ENCODE data around the gene KRTAP4-8.
A peak's percentile ranks its signal among the peaks of the same experiment; 100 is the strongest.
"Not testable (repeated sequence)": the region's sequence is repeated elsewhere in the genome, so short reads cannot be mapped to it uniquely, and the experiment has no call there.

KRTAP4-8 gene

GRCh38 chr17:41063449-41063848, 34.5 kb downstream of the KRTAP4-8 start:
- Histone ChIP-seq H4K91ac (ENCODE audit: low read length) (no peak overlapping the region), H2BK120ac (ENCODE audit: low read depth, low read length) (no peak overlapping the region), H3K4me1 (ENCODE audit: control insufficient read depth, insufficient read depth, low read depth, low read length) (peaks cover 9% of the 10 kb centered on the region), H2AK5ac (ENCODE audit: low read length, severe bottlenecking) (no peak overlapping the region), H3K18ac (ENCODE audit: low read depth in 1 of 2, low read length in 2 of 2) (no peak overlapping the region), H3K9me3 (ENCODE audit: control insufficient read depth, low read length) (no peaks in the 10 kb centered on the region), H2BK12ac (ENCODE audit: low read length in 2 of 2) (no peak overlapping the region), H3K14ac (ENCODE audit: low read length in 2 of 2) (no peak overlapping the region), H3K27ac (ENCODE audit: low read length, poor library complexity, severe bottlenecking) (no peak overlapping the region), H3K36me3 (ENCODE audit: control insufficient read depth in 1 of 2, insufficient read depth in 2 of 2, low read depth in 1 of 2, low read length in 2 of 2) (no peaks in the 10 kb centered on the region), H2BK5ac (ENCODE audit: low read depth, low read length, poor library complexity, severe bottlenecking) (no peak overlapping the region), H3K4ac (ENCODE audit: low read depth in 1 of 2, low read length in 2 of 2) (no peak overlapping the region), H3K79me1 (replicated peaks; ENCODE audit: low read length, poor library complexity, severe bottlenecking) (no peaks in the 10 kb centered on the region), H3K23ac (ENCODE audit: low read length in 2 of 2) (no peak overlapping the region), H3K4me2 (ENCODE audit: low read length, poor library complexity, severe bottlenecking) (no peak overlapping the region), H2AFZ (ENCODE audit: low read depth, low read length) (no peak overlapping the region), H3K9ac (ENCODE audit: low read length) (no peak overlapping the region), H3K27me3 (ENCODE audit: control insufficient read depth in 1 of 2, insufficient read depth in 1 of 2, low read length in 2 of 2) (no peaks in the 10 kb centered on the region), H3K4me3 (ENCODE audit: insufficient read depth in 1 of 2, low read depth in 1 of 2, low read length in 2 of 2) (no peak overlapping the region), H2BK15ac (ENCODE audit: low read depth, poor library complexity, severe bottlenecking) (no peak overlapping the region), H4K8ac (ENCODE audit: low read length) (no peak overlapping the region)
- no peak for DNase-seq
- 80% methylated on average over 2 of the region's 4 CpGs for WGBS

- Histone ChIP-seq H3K14ac (ENCODE audit: low read length in 2 of 2) (no peak overlapping the region), H3K79me1 (replicated peaks; ENCODE audit: low read length, poor library complexity, severe bottlenecking) (no peaks in the 10 kb centered on the region), H3K27me3 (ENCODE audit: control insufficient read depth in 1 of 2, insufficient read depth in 1 of 2, low read length in 2 of 2) (no peaks in the 10 kb centered on the region), H3K4me1 (ENCODE audit: control insufficient read depth, insufficient read depth, low read depth, low read length) (peaks cover 9% of the 10 kb centered on the region), H4K8ac (ENCODE audit: low read length) (no peak overlapping the region), H3K36me3 (ENCODE audit: control insufficient read depth in 1 of 2, insufficient read depth in 2 of 2, low read depth in 1 of 2, low read length in 2 of 2) (no peaks in the 10 kb centered on the region), H3K4me3 (ENCODE audit: insufficient read depth in 1 of 2, low read depth in 1 of 2, low read length in 2 of 2) (no peak overlapping the region), H3K27ac (ENCODE audit: low read length, poor library complexity, severe bottlenecking) (peak overlapping the region; percentile 93), H2AFZ (ENCODE audit: low read depth, low read length) (no peak overlapping the region), H4K91ac (ENCODE audit: low read length) (no peak overlapping the region), H3K9me3 (ENCODE audit: control insufficient read depth, low read length) (no peaks in the 10 kb centered on the region), H3K4ac (ENCODE audit: low read depth in 1 of 2, low read length in 2 of 2) (no peak overlapping the region), H2BK15ac (ENCODE audit: low read depth, poor library complexity, severe bottlenecking) (no peak overlapping the region), H2BK120ac (ENCODE audit: low read depth, low read length) (peak overlapping the region; percentile 15), H2AK5ac (ENCODE audit: low read length, severe bottlenecking) (no peak overlapping the region), H3K4me2 (ENCODE audit: low read length, poor library complexity, severe bottlenecking) (no peak overlapping the region), H3K23ac (ENCODE audit: low read length in 2 of 2) (no peak overlapping the region), H3K9ac (ENCODE audit: low read length) (peak overlapping the region; percentile 70), H2BK5ac (ENCODE audit: low read depth, low read length, poor library complexity, severe bottlenecking) (peak overlapping the region; percentile 99), H2BK12ac (ENCODE audit: low read length in 2 of 2) (no peak overlapping the region), H3K18ac (ENCODE audit: low read depth in 1 of 2, low read length in 2 of 2) (no peak overlapping the region)
- peak; percentile 70 for DNase-seq
- 60% methylated on average over 1 of the region's 1 CpG for WGBS
Measured at GRCh38 chr17:41061964-41062363, 36.0 kb downstream of the KRTAP4-8 start.

GRCh38 chr17:41060052-41060604, 37.8 kb downstream of the KRTAP4-8 start, which contains the start of gene KRTAP2-3:
Gene KRTAP2-3, minus strand, starts transcription at chr17:41060114. Its CDS starts 64 bp downstream, at chr17:41060050.
- no peaks in the 10 kb centered on the region for H3K27me3 ChIP-seq (ENCODE audit: control insufficient read depth in 1 of 2, insufficient read depth in 1 of 2, low read length in 2 of 2)
- peak; percentile 82 for DNase-seq
- WGBS: 24% methylated on average over 6 of the region's 6 CpGs
- H3K14ac ChIP-seq (ENCODE audit: low read length in 2 of 2): no peak within 1 kb of the TSS
- peak within 1 kb of the TSS; percentile 5 for H2BK5ac ChIP-seq (ENCODE audit: low read depth, low read length, poor library complexity, severe bottlenecking)
- H3K4me1 ChIP-seq (ENCODE audit: control insufficient read depth, insufficient read depth, low read depth, low read length): peaks cover 7% of the 10 kb centered on the region
- no peak within 1 kb of the TSS for H3K23ac ChIP-seq (ENCODE audit: low read length in 2 of 2)
- H3K9me3 ChIP-seq (ENCODE audit: control insufficient read depth, low read length): no peaks in the 10 kb centered on the region
- no peak within 1 kb of the TSS for H3K18ac ChIP-seq (ENCODE audit: low read depth in 1 of 2, low read length in 2 of 2)
- no peak within 1 kb of the TSS for H2BK120ac ChIP-seq (ENCODE audit: low read depth, low read length)
- no peak within 1 kb of the TSS for H3K4me3 ChIP-seq (ENCODE audit: insufficient read depth in 1 of 2, low read depth in 1 of 2, low read length in 2 of 2)
- H2BK12ac ChIP-seq (ENCODE audit: low read length in 2 of 2): no peak within 1 kb of the TSS
- no peak within 1 kb of the TSS for H2BK15ac ChIP-seq (ENCODE audit: low read depth, poor library complexity, severe bottlenecking)
- H3K27ac ChIP-seq (ENCODE audit: low read length, poor library complexity, severe bottlenecking): peak within 1 kb of the TSS; percentile 87
- H2AK5ac ChIP-seq (ENCODE audit: low read length, severe bottlenecking): peak within 1 kb of the TSS; percentile 28
- H3K4me2 ChIP-seq (ENCODE audit: low read length, poor library complexity, severe bottlenecking): no peak within 1 kb of the TSS
- no peaks in the 10 kb centered on the region for H3K79me1 ChIP-seq (replicated peaks; ENCODE audit: low read length, poor library complexity, severe bottlenecking)
- H3K4ac ChIP-seq (ENCODE audit: low read depth in 1 of 2, low read length in 2 of 2): no peak within 1 kb of the TSS
- no peak within 1 kb of the TSS for H2AFZ ChIP-seq (ENCODE audit: low read depth, low read length)
- H3K36me3 ChIP-seq (ENCODE audit: control insufficient read depth in 1 of 2, insufficient read depth in 2 of 2, low read depth in 1 of 2, low read length in 2 of 2): no peaks in the 10 kb centered on the region
- peak within 1 kb of the TSS; percentile 70 for H3K9ac ChIP-seq (ENCODE audit: low read length)
- no peak within 1 kb of the TSS for H4K91ac ChIP-seq (ENCODE audit: low read length)
- H4K8ac ChIP-seq (ENCODE audit: low read length): no peak within 1 kb of the TSS

GRCh38 chr17:41059276-41060051, 38.5 kb downstream of the KRTAP4-8 start:
- H3K9ac ChIP-seq (ENCODE audit: low read length): not testable (repeated sequence)

More at GRCh38 chr17:41059276-41060051, 38.5 kb downstream of the KRTAP4-8 start:
- H2BK120ac ChIP-seq (ENCODE audit: low read depth, low read length); H2BK15ac ChIP-seq (ENCODE audit: low read depth, poor library complexity, severe bottlenecking); H3K23ac ChIP-seq (ENCODE audit: low read length in 2 of 2); H2AFZ ChIP-seq (ENCODE audit: low read depth, low read length); H4K91ac ChIP-seq (ENCODE audit: low read length); H3K4ac ChIP-seq (ENCODE audit: low read depth in 1 of 2, low read length in 2 of 2); H3K4me1 ChIP-seq (ENCODE audit: control insufficient read depth, insufficient read depth, low read depth, low read length); H4K8ac ChIP-seq (ENCODE audit: low read length); H3K18ac ChIP-seq (ENCODE audit: low read depth in 1 of 2, low read length in 2 of 2); H3K4me3 ChIP-seq (ENCODE audit: insufficient read depth in 1 of 2, low read depth in 1 of 2, low read length in 2 of 2); H3K14ac ChIP-seq (ENCODE audit: low read length in 2 of 2); H3K27me3 ChIP-seq (ENCODE audit: control insufficient read depth in 1 of 2, insufficient read depth in 1 of 2, low read length in 2 of 2); H3K9me3 ChIP-seq (ENCODE audit: control insufficient read depth, low read length); H2BK12ac ChIP-seq (ENCODE audit: low read length in 2 of 2); H2AK5ac ChIP-seq (ENCODE audit: low read length, severe bottlenecking); H3K4me2 ChIP-seq (ENCODE audit: low read length, poor library complexity, severe bottlenecking); H3K79me1 ChIP-seq (replicated peaks; ENCODE audit: low read length, poor library complexity, severe bottlenecking); H3K36me3 ChIP-seq (ENCODE audit: control insufficient read depth in 1 of 2, insufficient read depth in 2 of 2, low read depth in 1 of 2, low read length in 2 of 2): not testable (repeated sequence)
- peak; percentile 84 for DNase-seq
- Histone ChIP-seq H3K27ac (ENCODE audit: low read length, poor library complexity, severe bottlenecking) (peak overlapping the region; percentile 87), H2BK5ac (ENCODE audit: low read depth, low read length, poor library complexity, severe bottlenecking) (peak overlapping the region; percentile 5)
- 26% methylated on average over 5 of the region's 31 CpGs for WGBS

Data from mesenchymal stem cell (in vitro differentiated cells and primary cell).